Karpas-422 (cell line): ENCODE data around the gene DRD3. TPM values are rescaled to one million over a fixed set of nuclear protein-coding genes. Genes with fewer than 3 reads are reported as not detected.

ENCODE experiments used
- DNase-seq: peaks from one replicate; pipeline ENCODE4 v3.0.0-alpha.2; 2015
- H2AFZ ChIP-seq: fragments of 200-600 bp; sonication (generic); 2 replicates; pipeline ENCODE4 v1.6.1; 2014; ENCODE audit warnings: antibody characterized with exemption, low read length, mixed read lengths
- H3K27ac ChIP-seq: fragments of 200-600 bp; sonication (generic); 2 replicates; pipeline ENCODE4 v1.5.1; 2014; ENCODE audit warnings: mild to moderate bottlenecking, low read length, moderate library complexity
- H3K27me3 ChIP-seq: fragments of 200-600 bp; sonication (generic); 2 replicates; pipeline ENCODE4 v1.6.1; 2014; ENCODE audit warnings: low read length, mixed read lengths
- H3K36me3 ChIP-seq: fragments of 200-600 bp; sonication (generic); 2 replicates; pipeline ENCODE4 v1.6.1; 2014; ENCODE audit warnings: low read length, mixed read lengths; ENCODE audit not compliant: insufficient read depth
- H3K4me1 ChIP-seq: fragments of 200-600 bp; sonication (generic); 2 replicates; pipeline ENCODE4 v1.6.1; 2014; ENCODE audit warnings: mild to moderate bottlenecking, low read length, mixed read lengths
- H3K4me2 ChIP-seq: fragments of 200-600 bp; sonication (generic); 2 replicates; pipeline ENCODE4 v1.6.1; 2014; ENCODE audit warnings: low read length, low read depth, mild to moderate bottlenecking; ENCODE audit not compliant: poor library complexity, severe bottlenecking
- H3K4me3 ChIP-seq: fragments of 200-600 bp; sonication (generic); 2 replicates; pipeline ENCODE4 v1.5.1; 2014; ENCODE audit warnings: mild to moderate bottlenecking, antibody characterized with exemption, low read length, mixed read lengths
- H3K79me2 ChIP-seq: fragments of 200-600 bp; sonication (generic); 2 replicates; pipeline ENCODE4 v1.6.1; 2014; ENCODE audit warnings: mild to moderate bottlenecking, low read length, mixed read lengths
- H3K9ac ChIP-seq: fragments of 200-600 bp; sonication (generic); 2 replicates; pipeline ENCODE4 v1.6.0; 2014; ENCODE audit warnings: low read length
- H3K9me2 ChIP-seq: fragments of 200-600 bp; sonication (generic), shearing (Covaris generic); replicated peaks from 2 replicates; pipeline ENCODE4 v1.6.0; 2014; ENCODE audit warnings: mild to moderate bottlenecking, low read length, moderate library complexity; ENCODE audit not compliant: insufficient read depth
- H3K9me3 ChIP-seq: fragments of 300-700, 200-600 bp; sonication (generic); 2 replicates; pipeline ENCODE4 v1.6.1; 2014; ENCODE audit warnings: low read length, mixed read lengths
- H4K20me1 ChIP-seq: fragments of 200-600 bp; sonication (generic); 2 replicates; pipeline ENCODE4 v1.6.1; 2014; ENCODE audit warnings: mild to moderate bottlenecking, antibody characterized with exemption, low read length, low read depth; ENCODE audit not compliant: insufficient read depth
- total RNA-seq: library from RNA; depleted of rRNA; stranded (reverse); fragments of >200 nt; shearing (Covaris generic); gene quantifications from 2 replicates; pipeline ENCODE4 v1.2.3, GENCODE V29; 2014; ENCODE audit warnings: low replicate concordance

DRD3 gene
- total RNA-seq, 1 experiment from 2014 or later = not detected

GRCh38 chr3:114147251-114147650 is 31.6 kb downstream of the DRD3 start:
- H4K20me1 ChIP-seq = no peaks in the 10 kb centered on the region
- DNase-seq = no peak
- no peak overlapping the region for H3K4me2 ChIP-seq
- H3K9me3 ChIP-seq = no peaks in the 10 kb centered on the region
- no peak overlapping the region for H3K9ac ChIP-seq
- no peak overlapping the region for H3K27ac ChIP-seq
- H3K36me3 ChIP-seq = no peaks in the 10 kb centered on the region
- H3K4me3 ChIP-seq = no peak overlapping the region
- peaks cover 7% of the 10 kb centered on the region; the same call in 1 of the 2 replicates for H3K4me1 ChIP-seq
- no peaks in the 10 kb centered on the region for H3K27me3 ChIP-seq
- H2AFZ ChIP-seq = no peak overlapping the region
- H3K79me2 ChIP-seq = no peaks in the 10 kb centered on the region
- H3K9me2 ChIP-seq = no peaks in the 10 kb centered on the region

- Histone ChIP-seq H3K9ac (no peak overlapping the region), H3K4me2 (no peak overlapping the region)
Measured at GRCh38 chr3:114144909-114145688, 33.8 kb downstream of the DRD3 start.

GRCh38 chr3:114143817-114144216 is 35.0 kb downstream of the DRD3 start:
- no peaks in the 10 kb centered on the region for H3K4me1 ChIP-seq
- no peaks in the 10 kb centered on the region for H4K20me1 ChIP-seq
- no peak overlapping the region for H2AFZ ChIP-seq
- DNase-seq = no peak
- no peaks in the 10 kb centered on the region for H3K79me2 ChIP-seq
- no peaks in the 10 kb centered on the region for H3K9me3 ChIP-seq
- no peaks in the 10 kb centered on the region for H3K36me3 ChIP-seq
- H3K27me3 ChIP-seq = no peaks in the 10 kb centered on the region
- H3K4me2 ChIP-seq = no peak overlapping the region
- no peaks in the 10 kb centered on the region for H3K9me2 ChIP-seq
- H3K27ac ChIP-seq = no peak overlapping the region
- no peak overlapping the region for H3K4me3 ChIP-seq
- H3K9ac ChIP-seq = no peak overlapping the region

More at GRCh38 chr3:114144909-114145688, 33.8 kb downstream of the DRD3 start:
- Histone ChIP-seq H3K79me2 (no peaks in the 10 kb centered on the region), H2AFZ (no peak overlapping the region), H3K36me3 (no peaks in the 10 kb centered on the region), H3K4me3 (no peak overlapping the region), H3K4me1 (peaks cover 3% of the 10 kb centered on the region; the same call in 1 of the 2 replicates), H3K27ac (no peak overlapping the region), H3K9me3 (no peaks in the 10 kb centered on the region), H3K27me3 (no peaks in the 10 kb centered on the region), H4K20me1 (no peaks in the 10 kb centered on the region), H3K9me2 (no peaks in the 10 kb centered on the region)
- no peak for DNase-seq

GRCh38 chr3:114139836-114140235 is 39.0 kb downstream of the DRD3 start:
- Histone ChIP-seq H4K20me1 (no peaks in the 10 kb centered on the region), H3K9me2 (no peaks in the 10 kb centered on the region), H3K4me3 (no peak overlapping the region), H3K79me2 (no peaks in the 10 kb centered on the region), H3K4me2 (no peak overlapping the region), H3K4me1 (no peaks in the 10 kb centered on the region), H3K9ac (no peak overlapping the region), H3K27ac (no peak overlapping the region), H2AFZ (no peak overlapping the region), H3K27me3 (no peaks in the 10 kb centered on the region), H3K9me3 (no peaks in the 10 kb centered on the region), H3K36me3 (no peaks in the 10 kb centered on the region)
- no peak for DNase-seq

GRCh38 chr3:114133947-114134346 is 44.9 kb downstream of the DRD3 start:
- Histone ChIP-seq H3K9ac (no peak overlapping the region), H2AFZ (no peak overlapping the region), H3K79me2 (no peaks in the 10 kb centered on the region), H4K20me1 (no peaks in the 10 kb centered on the region), H3K9me3 (no peaks in the 10 kb centered on the region), H3K27me3 (no peaks in the 10 kb centered on the region), H3K4me3 (no peak overlapping the region), H3K4me1 (no peaks in the 10 kb centered on the region), H3K9me2 (no peaks in the 10 kb centered on the region), H3K27ac (no peak overlapping the region), H3K36me3 (no peaks in the 10 kb centered on the region), H3K4me2 (no peak overlapping the region)
- no peak for DNase-seq

- Histone ChIP-seq H3K9me3 (no peaks in the 10 kb centered on the region), H3K27ac (no peak overlapping the region), H3K4me1 (no peaks in the 10 kb centered on the region), H2AFZ (no peak overlapping the region), H3K27me3 (no peaks in the 10 kb centered on the region), H3K79me2 (no peaks in the 10 kb centered on the region), H3K9ac (no peak overlapping the region), H3K4me3 (no peak overlapping the region), H3K4me2 (no peak overlapping the region), H3K9me2 (no peaks in the 10 kb centered on the region), H3K36me3 (no peaks in the 10 kb centered on the region), H4K20me1 (no peaks in the 10 kb centered on the region)
- no peak for DNase-seq
Measured at GRCh38 chr3:114132500-114132899, 46.4 kb downstream of the DRD3 start.

GRCh38 chr3:114128826-114129225 is 50.0 kb downstream of the DRD3 start:
- H3K4me2 ChIP-seq = no peak overlapping the region
- no peaks in the 10 kb centered on the region for H3K9me3 ChIP-seq
- no peak overlapping the region for H3K9ac ChIP-seq
- no peaks in the 10 kb centered on the region for H3K27me3 ChIP-seq
- no peaks in the 10 kb centered on the region for H3K9me2 ChIP-seq
- no peaks in the 10 kb centered on the region for H3K79me2 ChIP-seq
- no peaks in the 10 kb centered on the region for H3K36me3 ChIP-seq
- no peaks in the 10 kb centered on the region for H3K4me1 ChIP-seq
- H4K20me1 ChIP-seq = no peaks in the 10 kb centered on the region
- H3K4me3 ChIP-seq = no peak overlapping the region
- no peak overlapping the region for H3K27ac ChIP-seq
- no peak for DNase-seq
- no peak overlapping the region for H2AFZ ChIP-seq

- DNase-seq = no peak
Measured at GRCh38 chr3:114128231-114128630, 50.6 kb downstream of the DRD3 start.

More at GRCh38 chr3:114128231-114128630, 50.6 kb downstream of the DRD3 start:
- Histone ChIP-seq H4K20me1 (no peaks in the 10 kb centered on the region), H3K79me2 (no peaks in the 10 kb centered on the region), H3K9me3 (no peaks in the 10 kb centered on the region), H3K27me3 (no peaks in the 10 kb centered on the region), H3K27ac (no peak overlapping the region), H3K36me3 (no peaks in the 10 kb centered on the region), H2AFZ (no peak overlapping the region), H3K9ac (no peak overlapping the region), H3K4me1 (no peaks in the 10 kb centered on the region), H3K4me3 (no peak overlapping the region), H3K4me2 (no peak overlapping the region), H3K9me2 (no peaks in the 10 kb centered on the region)
